ENCODE data around the gene JAM3.

- TF ChIP-seq CTCF (IDR thresholded peaks at IDR 0.05; ENCODE audit: poor library complexity, severe bottlenecking) = no peak
- no peak for TF ChIP-seq SMC3 (conservative IDR thresholded peaks at IDR 0.05; ENCODE audit: poor library complexity)
- no peak for TF ChIP-seq REST (IDR thresholded peaks at IDR 0.05; ENCODE audit: borderline replicate concordance)
- TF ChIP-seq EZH2 (IDR thresholded peaks at IDR 0.05; ENCODE audit: borderline replicate concordance, insufficient read depth, low read length, poor library complexity, severe bottlenecking) = no peak
- TF ChIP-seq TAF1 (IDR thresholded peaks at IDR 0.05; ENCODE audit: low read depth) = no peak
- no peak for TF ChIP-seq RAD21 (conservative IDR thresholded peaks at IDR 0.05)
Observed at GRCh38 chr11:134134167-134134566, 65.3 kb downstream of the JAM3 start.
